CD1c-positive myeloid dendritic cell (primary cell): Measurements from ENCODE around the gene PLCB3.

Experiments
- DNase-seq: peaks from one replicate; pipeline ENCODE4 v3.0.0-alpha.2; 2016; ENCODE audit errors: extremely low spot score

Gene PLCB3

GRCh38 chr11:64250415-64251015 lies 815 bp upstream of the PLCB3 start:
- no peak for DNase-seq

- no peak for DNase-seq
Observed at GRCh38 chr11:64251753-64252002, 348 bp downstream of the PLCB3 start.

- DNase-seq = peak; percentile 36
Observed at GRCh38 chr11:64252003-64252872, 908 bp downstream of the PLCB3 start.

- no peak for DNase-seq
Observed at GRCh38 chr11:64253043-64253442, 1.7 kb downstream of the PLCB3 start.

- no peak for DNase-seq
Observed at GRCh38 chr11:64253481-64253880, 2.2 kb downstream of the PLCB3 start.

GRCh38 chr11:64254326-64254725 lies 3.0 kb downstream of the PLCB3 start:
- no peak for DNase-seq

- DNase-seq = no peak
Observed at GRCh38 chr11:64255135-64256128, 4.1 kb downstream of the PLCB3 start.

- DNase-seq = no peak
Observed at GRCh38 chr11:64256300-64256699, 5.0 kb downstream of the PLCB3 start.

GRCh38 chr11:64258356-64258755 lies 7.0 kb downstream of the PLCB3 start:
- no peak for DNase-seq

GRCh38 chr11:64258946-64259532 lies 7.7 kb downstream of the PLCB3 start:
- DNase-seq = no peak

- no peak for DNase-seq
Observed at GRCh38 chr11:64259533-64260067, 8.3 kb downstream of the PLCB3 start.

- DNase-seq = no peak
Observed at GRCh38 chr11:64260147-64260708, 8.9 kb downstream of the PLCB3 start.

GRCh38 chr11:64261556-64262080 lies 10.3 kb downstream of the PLCB3 start:
- no peak for DNase-seq

- DNase-seq = no peak
Observed at GRCh38 chr11:64262271-64263002, 11.1 kb downstream of the PLCB3 start.

- DNase-seq = no peak
Observed at GRCh38 chr11:64263021-64263946, 12.0 kb downstream of the PLCB3 start.

- DNase-seq = no peak
Observed at GRCh38 chr11:64263947-64264317, 12.6 kb downstream of the PLCB3 start.

GRCh38 chr11:64264371-64264852 lies 13.1 kb downstream of the PLCB3 start:
- no peak for DNase-seq

- DNase-seq = no peak
Observed at GRCh38 chr11:64265176-64266160, 14.1 kb downstream of the PLCB3 start.
